K562 (cell line): ENCODE data around the gene TSPAN18. TPM values are rescaled to one million over a fixed set of nuclear protein-coding genes. Genes with fewer than 3 reads are reported as not detected.

Source experiments
- ARID3A ChIP-seq: IDR thresholded peaks from 2 replicates; pipeline ENCODE4 v1.6.1; 2012; ENCODE audit warnings: low read depth, low read length, improper control_type of control experiment, borderline replicate concordance
- BCL6 ChIP-seq: fragments of 250-450 bp; sonication (Bioruptor Pico); IDR thresholded peaks from 2 replicates; pipeline ENCODE4 v1.4.0; 2020
- BHLHE40 ChIP-seq: IDR thresholded peaks from 2 replicates; pipeline ENCODE4 v1.6.1; 2011; ENCODE audit warnings: low read length, improper control_type of control experiment
- DACH1 ChIP-seq: fragments of 450-650 bp; IDR thresholded peaks from 2 replicates; pipeline ENCODE4 v1.6.1; 2018; ENCODE audit not compliant: partially characterized antibody
- E4F1 ChIP-seq: fragments of 250-450 bp; sonication (Bioruptor Pico); IDR thresholded peaks from 2 replicates; pipeline ENCODE4 v1.5.0; 2021; ENCODE audit warnings: mild to moderate bottlenecking, borderline replicate concordance
- HLTF ChIP-seq: fragments of 450-650 bp; IDR thresholded peaks from 2 replicates; pipeline ENCODE4 v1.6.1; 2016
- ID3 ChIP-seq, 2 experiments: fragments of 250-450 bp in 1 of 2; fragments of 450-650 bp in 1 of 2; sonication (Bioruptor Pico) in 1 of 2; IDR thresholded peaks; 2 replicates each; pipeline versions ENCODE4 v1.6.1 to v1.8.0; 2016 to 2021; ENCODE audit warnings: mild to moderate bottlenecking in 2 of 2, moderate library complexity in 2 of 2, missing compliant biosample characterization in 1 of 2, missing genetic modification characterization in 1 of 2
- KAT8 ChIP-seq: fragments of 450-650 bp; IDR thresholded peaks from 2 replicates; pipeline ENCODE4 v1.6.1; 2016; ENCODE audit warnings: low read depth, mild to moderate bottlenecking
- NONO ChIP-seq, 2 experiments: fragments of 200-400 bp in 1 of 2; fragments of 450-650 bp in 1 of 2; formaldehyde crosslinking in 1 of 2; IDR thresholded peaks; 2 replicates each; pipeline ENCODE4 v1.6.1; 2017; ENCODE audit warnings: low read depth in 2 of 2, mild to moderate bottlenecking in 2 of 2, moderate library complexity in 2 of 2, low read length in 1 of 2
- NR2C1 ChIP-seq, 2 experiments: fragments of 450-650 bp; IDR thresholded peaks; 2 replicates each; pipeline ENCODE4 v1.6.1; 2017; ENCODE audit warnings: mild to moderate bottlenecking in 2 of 2, antibody characterized with exemption in 1 of 2, inconsistent platforms in 1 of 2, missing compliant biosample characterization in 1 of 2, missing genetic modification characterization in 1 of 2
- PCBP1 ChIP-seq: fragments of 200-400 bp; formaldehyde crosslinking; IDR thresholded peaks from 2 replicates; pipeline ENCODE4 v1.6.1; 2018; ENCODE audit warnings: mild to moderate bottlenecking, low read depth, low read length; ENCODE audit not compliant: poor library complexity, severe bottlenecking
- PHF8 ChIP-seq: fragments of 200-600 bp; sonication (generic); IDR thresholded peaks from 2 replicates; pipeline ENCODE4 v1.6.1; 2012; ENCODE audit warnings: mixed run types, mild to moderate bottlenecking, inconsistent platforms, low read length, moderate library complexity, borderline replicate concordance
- POLR2B ChIP-seq: fragments of 450-650 bp; IDR thresholded peaks from 2 replicates; pipeline ENCODE4 v1.6.1; 2018; ENCODE audit warnings: low read depth; ENCODE audit not compliant: partially characterized antibody
- PREB ChIP-seq: sonication (generic); formaldehyde crosslinking; IDR thresholded peaks from 2 replicates; pipeline ENCODE4 v1.8.1; 2023; ENCODE audit warnings: mild to moderate bottlenecking, missing genetic modification reagents
- STAT5B ChIP-seq: fragments of 250-450 bp; sonication (Bioruptor Pico); IDR thresholded peaks from 2 replicates; pipeline ENCODE4 v1.8.0; 2021; ENCODE audit warnings: mild to moderate bottlenecking, inconsistent platforms
- TAF1 ChIP-seq: IDR thresholded peaks from 2 replicates; pipeline ENCODE4 v1.6.1; 2011; ENCODE audit warnings: mild to moderate bottlenecking, low read length, moderate library complexity; ENCODE audit not compliant: insufficient read depth, control insufficient read depth, severe bottlenecking; ENCODE audit errors: extremely low read depth
- TAL1 ChIP-seq: fragments of 450-650 bp; IDR thresholded peaks from 2 replicates; pipeline ENCODE4 v1.6.1; 2016; ENCODE audit warnings: mild to moderate bottlenecking
- TARDBP ChIP-seq: fragments of 450-650 bp; IDR thresholded peaks from 2 replicates; pipeline ENCODE4 v1.6.1; 2016
- XRCC5 ChIP-seq: fragments of 200-400 bp; formaldehyde crosslinking; IDR thresholded peaks from 2 replicates; pipeline ENCODE4 v1.6.1; 2017; ENCODE audit warnings: low read depth, mild to moderate bottlenecking, low read length
- ZNF282 ChIP-seq: sonication (generic); formaldehyde crosslinking; IDR thresholded peaks from 2 replicates; pipeline ENCODE4 v1.8.1; 2023; ENCODE audit warnings: missing genetic modification reagents
- ZNF347 ChIP-seq: fragments of 450-650 bp; formaldehyde crosslinking; IDR thresholded peaks from 2 replicates; pipeline ENCODE4 v1.4.0; 2020; ENCODE audit warnings: low read depth, mild to moderate bottlenecking, moderate library complexity
- ZNF668 ChIP-seq: fragments of 250-450 bp; sonication (Bioruptor Pico); IDR thresholded peaks from 2 replicates; pipeline ENCODE4 v1.8.0; 2022; ENCODE audit warnings: mild to moderate bottlenecking, inconsistent platforms
- ZNF780A ChIP-seq: fragments of 250-450 bp; sonication (Bioruptor Pico); IDR thresholded peaks from 2 replicates; pipeline ENCODE4 v1.5.0; 2021; ENCODE audit warnings: mild to moderate bottlenecking
- polyA plus RNA-seq, 8 experiments: library from polyadenylated mRNA; depleted of rRNA in 4 of 8; stranded (reverse) in 5 of 8; unstranded in 3 of 8; fragments of >200 nt; fragmentation: Nextera tagmentation in 2 of 8; fragmentation: Illumina TruSeq in 1 of 8; extraction: Ambion mirVana in 2 of 8; extraction: Trizol in 1 of 8; gene quantifications; 2 replicates each; pipeline versions ENCODE4 v1.2.1 to v1.2.3, GENCODE V29; 2011 to 2014; ENCODE audit warnings: inconsistent platforms in 1 of 8, missing spikeins in 1 of 8
- total RNA-seq, 7 experiments: library from RNA; depleted of rRNA in 6 of 7; stranded (reverse); fragments of >200 nt in 6 of 7; fragmentation: Illumina TruSeq in 2 of 7; extraction: Trizol in 2 of 7; gene quantifications; 2 replicates each; pipeline versions ENCODE4 v1.2.1 to v1.2.3, GENCODE V29; 2011 to 2021; ENCODE audit warnings: low replicate concordance in 1 of 7

Gene TSPAN18
- total and polyA plus RNA-seq, 9 of the 15 experiments (the other 6 are each of a cell fraction or from before 2014, with no cell fraction given): 0.17 to 0.35 (median 0.22) TPM; not detected in 4

- TF ChIP-seq DACH1 (no peak), NONO (IDR thresholded peaks at IDR 0.05; ENCODE audit: low read depth in 2 of 2, low read length in 1 of 2) (no peak), E4F1 (CRISPR knock-in tag) (no peak), POLR2B (no peak), PHF8 (no peak), XRCC5 (peak; percentile 52; the same call in 1 of the 2 replicates), BHLHE40 (peak; percentile 25; the same call in 1 of the 2 replicates), NR2C1 (IDR thresholded peaks at IDR 0.05) (no peak), NR2C1 (tag; IDR thresholded peaks at IDR 0.05) (no peak), TARDBP (no peak), ID3 (CRISPR knock-in tag; IDR thresholded peaks at IDR 0.05) (no peak), ID3 (tag; IDR thresholded peaks at IDR 0.05) (no peak), PREB (no peak), TAL1 (no peak), ZNF347 (CRISPR knock-in tag) (no peak), BCL6 (no peak), ZNF282 (CRISPR knock-in tag) (no peak), KAT8 (no peak), STAT5B (CRISPR knock-in tag) (no peak), ARID3A (no peak), ZNF668 (CRISPR knock-in tag) (no peak), ZNF780A (CRISPR knock-in tag) (no peak), HLTF (no peak), PCBP1 (no peak), TAF1 (no peak)
These were observed 868 bp downstream of the TSPAN18 start (continued) for GRCh38 chr11:44727373-44728287.
